ENCODE measurements around the gene TCF12. TPM values are rescaled to one million over a fixed set of nuclear protein-coding genes. Genes with fewer than 3 reads are reported as not detected.

TCF12 gene
- total and polyA plus RNA-seq, 2 donors (not counting 3 experiments of a cell fraction or from before 2014, with no cell fraction given), result 72.1 to 133 TPM

- Histone ChIP-seq H3K27me3 (ENCODE audit: control insufficient read depth in 2 of 2, insufficient read depth in 2 of 2, low read length in 2 of 2) (no peaks in the 10 kb centered on the region), H3K9me3 (replicated peaks; ENCODE audit: control insufficient read depth, insufficient read depth, low read length) (no peaks in the 10 kb centered on the region), H3K36me3 (ENCODE audit: control insufficient read depth in 2 of 2, extremely low read depth in 1 of 2, insufficient read depth in 2 of 2, low read length in 2 of 2) (no peaks in the 10 kb centered on the region), H3K79me2 (ENCODE audit: control insufficient read depth, insufficient read depth, low read length) (peaks cover 44% of the 10 kb centered on the region), H3K9ac (replicated peaks; ENCODE audit: extremely low read depth, insufficient read depth, low read length) (no peak overlapping the region), H3K27ac (ENCODE audit: insufficient read depth, low read depth, low read length) (no peak overlapping the region), H4K20me1 (replicated peaks; ENCODE audit: control insufficient read depth, extremely low read depth, insufficient read depth, low read length) (peaks cover 6% of the 10 kb centered on the region), H3K4me1 (ENCODE audit: control insufficient read depth, extremely low read depth, insufficient read depth, low read length) (peaks cover 10% of the 10 kb centered on the region), H3K4me2 (ENCODE audit: insufficient read depth, low read length) (no peak overlapping the region), H2AFZ (ENCODE audit: low read depth, low read length) (no peak overlapping the region), H3K9me1 (replicated peaks; ENCODE audit: control insufficient read depth, extremely low read depth, insufficient read depth, low read length) (no peaks in the 10 kb centered on the region), H3K4me3 (replicated peaks in 1 of 3; ENCODE audit: insufficient read depth in 1 of 3, low read depth in 1 of 3, low read length in 3 of 3) (no peak overlapping the region)
- no peak for DNase-seq (ENCODE audit: low read depth, low spot score)
- CTCF ChIA-PET, result interaction anchor here (1.1 kb wide), 2 partner anchors 55 to 661 kb away, joined by 3 read pairs; no protein-coding TSS in a partner anchor
- no TSS peak for BruUV-seq (replicated peaks)
- TF ChIP-seq POLR2AphosphoS5 (IDR thresholded peaks at IDR 0.05; ENCODE audit: insufficient read depth, low read depth, low read length), result no peak
- no peak for TF ChIP-seq MYC (IDR thresholded peaks at IDR 0.05; ENCODE audit: low read depth, low read length)
- FAIRE-seq, result no peak
- intact Hi-C loops (cut with micrococcal nuclease) (no loop called here), dilution Hi-C loops (cut with MboI; ENCODE audit: extremely low pct_ligation_motif_present, low sequenced_read_pairs) (no loop called here)
- POLR2A ChIA-PET, result no interaction called here
Observed at GRCh38 chr15:57090496-57090859, 172.0 kb downstream of the TCF12 start.

DNA sequence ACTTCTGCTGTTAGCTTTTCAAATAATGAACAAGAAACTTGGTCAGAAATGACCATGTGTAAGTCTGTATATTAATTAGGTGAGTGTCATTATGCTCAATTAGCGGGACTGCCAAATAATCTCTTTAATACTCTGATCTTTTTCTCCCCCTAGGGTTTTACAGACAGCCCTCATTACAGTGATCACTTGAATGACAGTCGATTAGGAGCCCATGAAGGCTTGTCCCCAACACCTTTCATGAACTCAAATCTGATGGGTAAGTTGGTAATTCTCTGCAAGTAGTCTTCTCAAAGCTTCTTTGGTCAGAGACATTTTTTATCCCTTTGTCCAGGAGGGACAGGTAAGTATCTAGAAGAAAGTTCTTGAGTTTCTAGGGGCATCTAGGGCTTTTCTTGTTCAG is 173.2 kb downstream of the TCF12 start:
- BruUV-seq (replicated peaks), result no TSS peak
- FAIRE-seq (no peak), DNase-seq (ENCODE audit: low read depth, low spot score) (no peak)
- peaks cover 10% of the 10 kb centered on the region for H3K4me1 ChIP-seq (ENCODE audit: control insufficient read depth, extremely low read depth, insufficient read depth, low read length)
- no peak overlapping the region for H2AFZ ChIP-seq (ENCODE audit: low read depth, low read length)
- peaks cover 6% of the 10 kb centered on the region for H4K20me1 ChIP-seq (replicated peaks; ENCODE audit: control insufficient read depth, extremely low read depth, insufficient read depth, low read length)
- no peaks in the 10 kb centered on the region for H3K9me3 ChIP-seq (replicated peaks; ENCODE audit: control insufficient read depth, insufficient read depth, low read length)
- H3K4me2 ChIP-seq (ENCODE audit: insufficient read depth, low read length), result no peak overlapping the region
- H3K27me3 ChIP-seq (ENCODE audit: control insufficient read depth in 2 of 2, insufficient read depth in 2 of 2, low read length in 2 of 2), result no peaks in the 10 kb centered on the region
- TF ChIP-seq MYC (IDR thresholded peaks at IDR 0.05; ENCODE audit: low read depth, low read length) (no peak), JUN (IDR thresholded peaks at IDR 0.05; ENCODE audit: borderline replicate concordance, insufficient read depth, insufficient read length, low read depth) (no peak), POLR2AphosphoS5 (IDR thresholded peaks at IDR 0.05; ENCODE audit: insufficient read depth, low read depth, low read length) (no peak), GATA2 (IDR thresholded peaks at IDR 0.05; ENCODE audit: insufficient read depth, insufficient read length, low read depth, low read length) (no peak), POLR2A (IDR thresholded peaks at IDR 0.05; ENCODE audit: low read depth, low read length) (no peak), FOS (IDR thresholded peaks at IDR 0.05; ENCODE audit: borderline replicate concordance, insufficient read depth, low read length) (no peak), EZH2 (IDR thresholded peaks at IDR 0.05; ENCODE audit: borderline replicate concordance, low read depth, low read length, severe bottlenecking) (no peak)
- TF ChIP-seq, protein P1, sequence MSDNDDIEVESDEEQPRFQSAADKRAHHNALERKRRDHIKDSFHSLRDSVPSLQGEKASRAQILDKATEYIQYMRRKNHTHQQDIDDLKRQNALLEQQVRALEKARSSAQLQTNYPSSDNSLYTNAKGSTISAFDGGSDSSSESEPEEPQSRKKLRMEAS (IDR thresholded peaks at IDR 0.05; ENCODE audit: insufficient read depth, insufficient read length), result no peak
- TF ChIP-seq, protein P2, sequence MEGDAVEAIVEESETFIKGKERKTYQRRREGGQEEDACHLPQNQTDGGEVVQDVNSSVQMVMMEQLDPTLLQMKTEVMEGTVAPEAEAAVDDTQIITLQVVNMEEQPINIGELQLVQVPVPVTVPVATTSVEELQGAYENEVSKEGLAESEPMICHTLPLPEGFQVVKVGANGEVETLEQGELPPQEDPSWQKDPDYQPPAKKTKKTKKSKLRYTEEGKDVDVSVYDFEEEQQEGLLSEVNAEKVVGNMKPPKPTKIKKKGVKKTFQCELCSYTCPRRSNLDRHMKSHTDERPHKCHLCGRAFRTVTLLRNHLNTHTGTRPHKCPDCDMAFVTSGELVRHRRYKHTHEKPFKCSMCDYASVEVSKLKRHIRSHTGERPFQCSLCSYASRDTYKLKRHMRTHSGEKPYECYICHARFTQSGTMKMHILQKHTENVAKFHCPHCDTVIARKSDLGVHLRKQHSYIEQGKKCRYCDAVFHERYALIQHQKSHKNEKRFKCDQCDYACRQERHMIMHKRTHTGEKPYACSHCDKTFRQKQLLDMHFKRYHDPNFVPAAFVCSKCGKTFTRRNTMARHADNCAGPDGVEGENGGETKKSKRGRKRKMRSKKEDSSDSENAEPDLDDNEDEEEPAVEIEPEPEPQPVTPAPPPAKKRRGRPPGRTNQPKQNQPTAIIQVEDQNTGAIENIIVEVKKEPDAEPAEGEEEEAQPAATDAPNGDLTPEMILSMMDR (IDR thresholded peaks at IDR 0.05; ENCODE audit: extremely low read depth in 1 of 2, insufficient read depth in 1 of 2, low read depth in 1 of 2, low read length in 2 of 2), result no peak
- H3K4me3 ChIP-seq (replicated peaks in 1 of 3; ENCODE audit: insufficient read depth in 1 of 3, low read depth in 1 of 3, low read length in 3 of 3), result no peak overlapping the region
- no peak overlapping the region for H3K27ac ChIP-seq (ENCODE audit: insufficient read depth, low read depth, low read length)
- ChIA-PET POLR2A (no interaction called here), CTCF (interaction anchor here (1.1 kb wide), 1 partner anchor 53 kb away, joined by 3 read pairs; no protein-coding TSS in a partner anchor)
- no peak overlapping the region for H3K9ac ChIP-seq (replicated peaks; ENCODE audit: extremely low read depth, insufficient read depth, low read length)
- no peaks in the 10 kb centered on the region for H3K9me1 ChIP-seq (replicated peaks; ENCODE audit: control insufficient read depth, extremely low read depth, insufficient read depth, low read length)
- dilution Hi-C loops (cut with MboI; ENCODE audit: extremely low pct_ligation_motif_present, low sequenced_read_pairs) (no loop called here), intact Hi-C loops (cut with micrococcal nuclease) (no loop called here)
- H3K36me3 ChIP-seq (ENCODE audit: control insufficient read depth in 2 of 2, extremely low read depth in 1 of 2, insufficient read depth in 2 of 2, low read length in 2 of 2), result no peaks in the 10 kb centered on the region
- H3K79me2 ChIP-seq (ENCODE audit: control insufficient read depth, insufficient read depth, low read length), result peaks cover 39% of the 10 kb centered on the region
